ENCODE data around the gene LDB2.

- no peak for TF ChIP-seq YY1 (IDR thresholded peaks at IDR 0.05; ENCODE audit: insufficient read depth, insufficient read length)
- no peak for TF ChIP-seq ZNF274 (IDR thresholded peaks at IDR 0.05; ENCODE audit: low read depth, low read length)
- no peak for TF ChIP-seq SUZ12 (IDR thresholded peaks at IDR 0.05; ENCODE audit: extremely low read depth, insufficient read depth, insufficient read length)
These were observed 384.6 kb downstream of the LDB2 start for GRCh38 chr4:16513876-16514275.

Data from NT2/D1 (cell line).